HG02571 (cell line): ENCODE results near the gene FCRLB.
A peak's percentile ranks its signal among the peaks of the same experiment; 100 is the strongest.
"Not testable (repeated sequence)": the region's sequence is repeated elsewhere in the genome, so short reads cannot be mapped to it uniquely, and the experiment has no call there.

Experiments used
- ATAC-seq: cut with Tn5 transposase; IDR thresholded peaks from one replicate; pipeline ENCODE4 v1.9.1; 2021; ENCODE audit warnings: mild to moderate bottlenecking, moderate library complexity; ENCODE audit not compliant: unreplicated experiment

Gene FCRLB

DNA sequence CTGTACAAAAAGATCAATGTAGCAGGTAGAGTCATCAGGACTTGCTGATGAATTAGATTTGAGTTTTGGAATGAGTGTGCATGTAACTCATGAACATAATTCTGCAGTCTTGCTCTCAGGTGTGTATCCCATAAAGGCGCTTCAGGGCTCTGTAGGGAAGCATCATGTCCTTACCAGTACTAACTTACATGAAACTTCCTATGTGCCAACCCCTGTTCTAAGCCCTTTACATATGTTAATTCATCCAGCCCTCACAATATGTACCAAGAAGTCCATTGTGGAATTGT lies 2.1 kb upstream of the FCRLB start:
- ATAC-seq = no peak

DNA sequence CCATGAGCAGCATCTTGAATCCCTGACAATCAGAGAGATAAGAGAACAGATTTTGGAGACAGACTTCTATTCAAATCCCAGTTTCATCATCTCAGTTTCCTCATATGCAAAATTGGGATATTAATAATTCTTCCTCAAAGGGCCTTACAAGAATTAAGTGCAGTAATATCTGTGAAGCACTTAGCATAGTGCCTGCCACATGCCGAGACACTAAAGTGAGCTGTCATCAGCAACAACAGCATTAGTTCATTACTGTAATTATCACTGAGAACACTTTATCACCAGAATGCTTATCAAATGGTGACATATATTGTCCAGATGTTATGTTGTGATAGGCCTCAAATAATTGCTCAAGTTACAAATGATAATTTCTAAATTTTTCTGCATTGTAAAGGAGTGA lies 922 bp upstream of the FCRLB start:
- ATAC-seq = no peak

DNA sequence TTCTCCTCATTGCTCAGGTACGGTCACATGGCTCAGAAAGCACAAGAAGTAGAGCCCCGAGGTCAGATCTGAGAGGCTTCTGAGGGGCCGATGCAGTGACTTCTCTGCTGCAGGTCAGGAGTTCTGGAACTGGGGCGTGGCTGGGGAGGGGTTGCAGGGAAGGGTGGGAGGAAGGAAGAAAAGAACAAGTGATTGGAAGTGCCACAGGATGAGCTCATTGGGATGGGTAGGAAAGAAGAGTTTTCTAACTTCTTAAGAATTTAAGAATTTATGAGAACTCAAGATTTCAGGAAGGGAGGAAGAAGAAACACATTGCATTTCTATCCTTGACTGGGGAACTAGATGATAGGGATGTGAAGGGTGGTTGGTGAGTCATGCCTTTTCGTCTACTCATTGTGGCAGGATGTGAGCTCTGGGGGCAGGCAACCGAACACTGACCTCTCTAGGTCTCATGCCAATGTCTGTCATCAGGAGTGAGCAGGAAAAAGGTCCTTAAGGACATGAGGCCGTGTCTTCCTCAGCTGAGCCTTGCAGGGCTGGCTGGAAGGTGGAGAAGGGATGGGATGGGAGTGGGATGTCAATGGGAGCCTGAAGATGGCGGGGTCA lies 497 bp downstream of the FCRLB start:
- no peak for ATAC-seq

DNA sequence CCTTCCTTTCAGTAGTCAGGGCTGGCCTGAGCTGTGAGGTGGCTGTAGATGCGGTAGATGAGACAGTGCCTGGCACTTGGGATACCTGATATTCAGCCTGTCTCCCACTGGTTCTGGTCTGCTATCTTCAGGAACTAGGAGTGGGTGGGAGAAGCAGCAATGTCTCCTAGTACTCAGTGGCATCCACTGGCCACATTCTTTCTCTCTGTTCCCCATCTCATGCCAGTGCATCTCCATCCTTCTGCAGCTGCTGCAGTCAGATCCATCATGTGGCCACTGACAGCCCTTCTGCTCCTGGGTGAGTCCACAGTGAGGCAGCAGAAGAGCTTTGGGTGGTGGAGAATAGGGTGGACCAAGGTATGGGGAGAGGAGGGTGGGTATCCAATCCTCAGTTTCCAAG lies 1.1 kb downstream of the FCRLB start:
- no peak for ATAC-seq

DNA sequence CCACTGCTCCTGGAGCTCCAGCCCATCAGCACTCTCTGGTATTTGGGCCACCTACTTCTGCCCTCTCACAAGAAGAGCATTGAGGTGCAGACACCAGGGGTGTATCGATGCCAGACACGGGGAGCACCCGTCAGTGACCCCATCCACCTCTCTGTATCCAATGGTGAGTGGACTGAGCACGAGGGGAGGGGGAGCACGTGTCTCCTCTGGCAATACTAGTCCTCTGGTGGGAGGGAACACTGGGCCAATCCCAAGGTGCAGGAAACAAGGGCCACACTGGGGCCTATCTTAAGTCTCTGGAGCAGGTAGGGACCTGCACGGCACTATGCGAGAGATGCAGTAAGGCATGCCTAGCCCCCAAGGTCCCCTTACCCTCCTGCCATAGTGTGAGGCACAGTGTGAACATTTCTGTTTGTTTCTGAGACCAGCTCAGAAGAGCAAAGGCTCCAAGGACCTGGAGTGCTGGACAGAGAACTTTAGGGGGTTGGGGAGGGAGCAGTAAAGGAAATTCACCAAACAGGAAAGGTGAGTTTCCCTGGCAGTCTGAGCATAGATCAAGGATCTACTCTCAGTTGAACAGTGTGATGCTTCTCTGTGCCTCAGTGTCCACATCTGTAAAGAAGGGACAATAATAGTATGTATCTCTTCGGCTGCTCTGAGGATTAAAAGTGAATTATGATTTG lies 2.3 kb downstream of the FCRLB start:
- no peak for ATAC-seq

DNA sequence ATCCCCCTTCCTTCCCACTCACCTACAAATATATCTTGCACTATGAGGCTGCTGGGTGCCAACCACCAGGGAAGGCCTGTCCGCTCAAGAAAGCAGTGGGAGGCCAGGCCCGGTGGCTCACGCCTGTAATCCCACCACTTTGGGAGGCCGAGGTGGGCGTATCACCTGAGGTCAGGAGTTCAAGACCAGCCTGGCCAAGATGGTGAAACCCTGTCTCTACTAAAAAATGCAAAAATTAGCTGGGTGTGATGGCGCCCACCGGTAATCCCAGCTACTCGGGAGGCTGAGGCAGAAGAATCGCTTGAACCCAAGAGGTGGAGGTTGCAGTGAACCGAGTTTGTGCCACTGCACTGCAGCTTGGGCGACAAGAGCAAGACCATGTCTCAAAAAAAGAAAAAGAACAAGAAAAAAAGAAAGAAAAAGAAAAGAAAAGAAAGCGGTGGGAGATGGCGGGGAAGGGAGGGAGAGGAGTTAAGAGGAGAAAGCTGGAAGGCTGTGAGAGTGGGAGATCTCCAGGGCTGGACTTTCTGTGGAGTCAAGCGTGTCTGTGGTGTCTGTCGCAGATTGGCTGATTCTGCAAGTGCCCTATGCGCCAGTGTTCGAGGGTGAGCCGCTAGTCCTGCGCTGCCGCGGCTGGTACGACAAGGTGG lies 4.0 kb downstream of the FCRLB start:
- ATAC-seq = not testable (repeated sequence)

DNA sequence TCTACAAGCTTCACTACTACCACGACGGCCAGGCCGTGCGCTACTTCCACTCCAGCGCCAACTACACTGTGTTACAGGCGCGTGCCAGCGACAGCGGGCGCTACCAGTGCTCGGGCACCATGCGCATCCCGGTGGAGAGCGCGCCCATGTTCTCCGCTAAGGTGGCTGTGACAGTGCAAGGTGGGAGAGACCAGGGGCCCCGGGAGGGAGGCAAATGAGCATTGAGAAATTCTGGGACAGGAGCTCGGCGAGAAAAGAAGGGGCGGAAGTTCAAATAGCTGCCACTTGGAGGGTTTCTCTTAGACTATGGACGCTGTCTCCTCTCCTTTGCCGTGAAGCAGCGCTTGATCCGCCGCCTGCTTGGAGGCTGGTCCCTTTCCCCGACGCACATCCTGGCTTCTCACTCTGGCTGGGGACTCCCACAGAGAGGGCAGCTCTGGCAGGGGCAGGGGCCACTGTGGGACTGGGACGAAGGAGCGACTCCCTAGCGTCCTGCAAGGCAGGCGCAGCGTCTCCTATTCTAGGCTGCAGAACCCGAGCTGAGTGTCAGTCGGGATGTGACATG lies 4.6 kb downstream of the FCRLB start:
- ATAC-seq = peak; percentile 17

DNA sequence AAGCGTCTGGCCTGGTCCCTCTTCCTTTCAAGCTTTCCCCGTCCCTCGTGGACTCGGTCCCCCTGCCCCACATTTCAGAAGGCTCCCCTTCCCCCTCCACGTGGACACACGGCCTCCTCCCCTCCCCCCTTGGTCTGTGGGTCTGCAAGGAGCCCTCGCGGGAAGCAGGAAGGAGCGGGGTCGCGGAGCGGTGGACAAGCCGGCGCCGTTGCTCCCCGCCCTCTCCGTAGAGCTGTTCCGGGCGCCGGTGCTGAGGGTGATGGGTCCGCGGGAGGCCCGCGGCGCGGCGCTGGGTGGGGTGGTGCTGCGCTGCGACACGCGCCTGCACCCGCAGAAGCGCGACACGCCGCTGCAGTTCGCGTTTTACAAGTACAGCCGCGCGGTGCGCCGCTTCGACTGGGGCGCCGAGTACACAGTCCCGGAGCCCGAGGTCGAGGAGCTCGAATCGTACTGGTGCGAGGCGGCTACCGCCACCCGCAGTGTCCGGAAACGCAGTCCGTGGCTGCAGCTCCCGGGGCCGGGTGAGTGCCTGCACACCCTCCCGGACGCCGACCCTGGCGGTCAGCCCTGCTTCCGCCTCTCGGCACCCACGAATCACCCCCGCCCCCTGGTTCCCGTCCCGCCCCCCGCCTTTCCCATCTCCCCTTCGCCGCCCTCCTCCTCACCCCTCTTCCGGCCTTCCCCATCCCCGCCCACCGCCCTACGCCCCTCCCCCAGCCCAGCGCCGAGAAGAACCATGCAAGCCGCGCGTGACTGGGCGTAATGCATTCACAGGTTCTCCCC lies 5.3 kb downstream of the FCRLB start:
- ATAC-seq = peak; percentile 51

DNA sequence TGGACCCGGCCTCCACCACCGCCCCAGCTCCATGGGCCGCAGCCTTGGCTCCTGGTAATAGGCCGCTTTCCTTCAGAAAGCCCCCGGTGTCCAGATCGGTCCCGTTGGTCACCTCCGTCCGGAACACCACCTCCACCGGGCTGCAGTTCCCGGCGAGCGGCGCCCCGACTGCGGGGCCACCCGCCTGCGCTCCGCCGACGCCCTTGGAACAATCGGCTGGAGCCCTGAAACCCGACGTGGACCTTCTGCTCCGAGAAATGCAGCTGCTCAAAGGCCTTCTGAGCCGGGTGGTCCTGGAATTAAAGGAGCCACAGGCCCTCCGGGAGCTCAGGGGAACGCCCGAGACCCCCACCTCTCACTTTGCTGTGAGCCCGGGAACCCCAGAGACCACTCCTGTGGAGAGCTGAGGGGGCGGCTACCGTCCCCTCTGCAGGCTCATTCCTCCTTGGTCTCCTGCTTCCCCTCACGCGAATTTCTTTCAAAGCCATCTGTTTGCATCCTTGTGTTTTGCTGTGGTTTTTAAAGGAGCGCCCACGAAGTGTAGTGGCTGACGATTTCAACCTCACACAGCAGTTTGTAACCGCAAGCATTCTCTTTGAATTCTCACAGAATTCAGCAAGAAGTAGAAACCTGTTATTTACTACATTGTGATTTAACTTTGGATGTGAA lies 6.0 kb downstream of the FCRLB start:
- peak; percentile 11 for ATAC-seq

DNA sequence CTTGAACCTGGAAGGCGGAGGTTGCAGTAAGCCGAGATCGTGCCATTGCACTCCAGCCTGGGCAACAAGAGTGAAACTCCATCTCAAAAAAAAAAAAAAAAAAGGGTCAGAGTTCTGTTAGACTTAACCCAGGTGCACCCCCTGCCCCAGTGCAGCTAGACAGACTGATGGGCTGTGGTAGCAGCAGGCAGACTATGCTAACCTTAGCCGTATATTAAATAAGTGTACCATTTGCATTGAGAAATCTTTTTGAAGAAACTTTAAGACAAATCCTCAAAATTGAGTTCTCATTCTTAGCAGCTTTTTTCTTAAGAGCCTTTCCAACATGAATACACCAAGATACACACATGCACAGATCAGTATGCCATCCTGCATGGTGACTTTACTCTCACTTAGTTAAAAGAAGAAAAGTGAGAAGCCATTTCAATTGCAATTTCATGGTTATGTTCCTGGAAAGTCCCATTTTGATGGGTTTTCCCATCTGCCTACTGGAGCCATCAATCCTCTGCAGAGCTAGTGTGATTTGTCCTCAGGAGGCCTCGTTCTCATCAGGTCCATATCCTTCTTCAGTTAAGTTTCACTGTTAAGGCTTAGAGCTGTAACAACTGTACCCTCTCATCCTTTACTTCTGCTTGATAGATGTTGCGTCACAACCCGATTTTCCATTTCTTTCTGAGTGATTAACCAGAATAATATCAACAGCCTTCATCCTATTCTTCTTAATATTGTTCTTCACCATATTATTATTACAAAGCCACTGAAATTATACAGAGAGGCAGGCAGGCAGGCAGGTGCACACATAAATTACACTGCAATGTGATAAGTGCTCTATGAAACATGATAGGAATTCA lies 7.3 kb downstream of the FCRLB start:
- no peak for ATAC-seq

DNA sequence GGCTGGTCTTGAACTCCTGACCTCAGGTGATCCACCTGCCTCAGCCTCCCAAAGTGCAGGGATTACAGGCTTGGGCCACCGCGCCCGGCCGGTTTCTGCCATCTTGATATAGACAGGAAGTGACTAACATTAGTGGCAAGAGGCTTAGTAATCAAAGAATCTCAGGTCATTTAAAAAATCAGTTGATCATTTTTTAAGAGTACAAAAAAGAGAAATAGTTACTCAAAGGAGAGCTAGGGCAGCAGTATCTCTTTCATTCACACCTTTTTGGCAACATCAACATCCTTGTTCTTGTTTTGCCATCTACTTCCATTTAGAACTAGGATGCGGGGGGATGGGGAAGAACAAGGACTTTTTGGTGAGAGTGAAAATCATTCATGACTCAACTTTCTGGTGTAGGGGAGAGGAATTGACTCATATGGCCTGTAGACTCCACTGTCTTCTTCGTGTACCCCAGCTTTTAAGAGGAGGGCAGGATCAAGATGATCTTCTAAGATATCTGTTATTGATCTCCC lies 8.8 kb downstream of the FCRLB start:
- no peak for ATAC-seq

DNA sequence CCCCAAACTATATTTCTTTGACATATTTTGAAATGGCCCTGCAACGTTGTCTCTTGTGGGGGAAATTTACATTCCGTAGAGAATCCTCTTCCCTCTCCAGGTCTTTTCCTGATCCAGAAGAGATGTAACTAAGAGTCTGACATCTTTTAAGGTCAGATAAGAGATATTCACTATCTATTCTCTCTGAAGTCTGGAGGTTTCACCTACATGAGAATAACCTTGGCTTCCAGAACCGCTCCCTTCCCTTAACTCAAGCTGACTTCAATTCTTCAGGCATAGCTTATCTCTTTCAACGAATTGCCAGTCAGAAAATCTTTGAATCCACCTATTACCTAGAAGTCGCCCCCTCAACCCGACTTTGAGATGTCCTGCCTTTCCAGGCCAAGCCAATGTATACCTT lies 9.9 kb downstream of the FCRLB start:
- no peak for ATAC-seq

DNA sequence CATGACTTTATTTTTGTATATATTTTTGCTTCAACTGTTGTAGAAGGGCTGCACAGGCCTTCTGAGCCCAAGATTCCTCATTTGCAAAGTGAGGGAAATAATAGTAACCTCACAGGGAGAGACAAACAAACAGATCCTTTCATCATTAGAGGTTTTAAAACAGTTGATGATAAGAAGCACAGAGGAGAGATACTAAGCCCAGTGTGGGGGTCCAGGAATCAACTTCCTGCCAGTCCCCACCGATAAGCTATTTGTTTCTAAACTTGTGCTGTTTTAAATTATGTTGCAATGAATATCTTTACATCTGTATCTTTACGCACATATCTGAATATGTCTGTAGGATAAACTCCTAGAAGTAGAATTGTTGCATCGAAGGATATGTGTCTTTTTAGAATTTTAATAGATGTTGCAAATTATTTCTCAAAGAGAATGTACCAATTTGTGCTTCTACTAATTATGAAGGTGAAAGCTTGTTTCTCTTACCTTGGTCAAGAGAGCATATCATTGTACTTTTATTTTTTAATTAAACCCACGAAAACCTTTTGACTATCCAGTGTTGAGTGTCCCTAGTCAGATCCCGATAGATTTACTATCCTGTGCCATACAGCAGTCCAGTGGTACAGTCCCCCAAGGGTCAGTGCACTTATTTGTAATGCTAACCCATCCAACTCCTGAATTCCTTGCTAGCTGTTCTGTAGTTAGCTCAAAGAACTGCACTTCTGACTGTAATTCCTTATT lies 10.8 kb downstream of the FCRLB start:
- no peak for ATAC-seq

DNA sequence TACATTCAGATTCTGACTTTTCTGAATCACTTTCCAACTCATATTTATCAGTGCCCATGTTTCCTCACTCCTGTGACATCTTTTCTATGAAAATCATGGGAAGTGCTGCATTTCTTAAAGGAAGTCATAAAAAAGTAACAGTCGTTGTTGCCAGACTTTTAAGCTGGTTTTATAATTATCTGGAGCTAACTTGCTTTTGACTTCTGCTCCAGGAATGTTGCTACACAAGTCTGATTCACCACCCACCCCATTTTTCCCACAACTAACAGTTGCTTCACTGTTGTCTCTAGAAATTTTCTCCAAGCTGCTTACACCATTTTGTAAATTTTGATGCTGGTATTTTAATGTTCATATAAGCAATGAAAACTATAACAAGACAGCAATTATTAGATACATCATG lies 12.2 kb downstream of the FCRLB start:
- no peak for ATAC-seq

DNA sequence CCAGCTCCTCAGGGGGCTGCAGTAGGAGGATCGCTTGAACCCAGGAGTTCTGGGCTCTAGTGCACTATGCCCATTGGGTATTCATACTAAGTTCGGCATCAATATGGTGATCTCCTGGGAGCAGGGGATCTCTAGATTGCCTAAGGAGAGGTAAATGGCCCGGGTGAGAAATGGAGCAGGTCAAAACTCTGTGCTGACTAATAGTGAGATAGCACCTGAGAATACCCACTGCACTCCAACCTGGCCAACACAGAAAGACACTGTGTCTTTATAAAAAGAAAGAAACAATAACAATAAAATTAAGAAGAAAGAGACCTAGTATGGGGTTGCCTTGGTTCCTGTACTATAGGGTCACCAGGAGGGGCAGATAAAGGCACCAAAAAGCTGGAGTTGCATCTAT lies 14.5 kb downstream of the FCRLB start:
- ATAC-seq = no peak

DNA sequence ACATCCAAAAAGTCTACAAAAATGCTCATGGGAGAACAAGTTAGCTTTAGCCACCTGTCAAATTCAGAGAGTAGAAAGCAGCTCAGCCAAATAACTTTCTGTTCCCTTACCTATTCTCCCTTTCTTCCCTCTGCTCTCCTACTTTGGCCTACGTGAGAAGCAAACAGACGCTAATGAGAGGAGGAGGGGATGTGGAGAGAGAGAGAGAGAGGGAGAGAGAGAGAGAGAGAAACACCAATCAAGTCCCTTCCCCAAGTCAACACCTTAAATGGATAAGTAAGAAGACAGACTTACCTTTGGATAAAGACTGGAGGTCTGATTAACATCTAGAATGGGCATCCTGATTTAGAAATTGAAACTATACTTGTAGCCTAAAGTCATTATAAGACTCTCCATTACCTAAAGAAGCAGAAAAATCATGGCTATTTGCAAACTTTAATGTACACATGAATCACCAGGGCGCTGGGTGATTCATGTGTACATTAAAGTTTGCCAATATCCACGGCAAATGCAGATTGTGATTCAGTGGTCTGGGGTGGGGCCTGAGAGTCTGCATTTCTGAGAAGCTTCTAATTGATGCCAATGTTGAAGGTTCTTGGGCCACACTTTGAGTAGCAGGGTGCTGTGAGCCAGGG lies 15.1 kb downstream of the FCRLB start:
- no peak for ATAC-seq

DNA sequence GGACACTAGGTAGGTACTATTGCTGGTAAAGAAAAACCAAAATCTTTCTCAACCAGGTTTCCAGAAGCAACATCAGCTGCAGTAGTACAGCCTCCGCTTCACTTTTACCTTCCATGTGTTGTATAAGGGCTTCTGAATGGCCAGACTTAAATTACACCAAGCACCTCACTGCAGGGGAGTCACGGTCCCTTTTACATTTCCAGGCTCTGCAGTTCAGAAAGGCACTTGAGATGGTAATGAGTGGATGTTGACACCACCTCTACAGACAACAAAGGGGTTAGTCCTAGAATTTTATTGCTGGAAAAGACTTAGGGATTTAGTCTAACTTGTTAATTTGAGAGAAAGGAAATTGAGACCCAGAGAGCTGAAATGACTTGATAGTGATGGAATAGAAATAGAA lies 16.3 kb downstream of the FCRLB start:
- ATAC-seq = no peak

DNA sequence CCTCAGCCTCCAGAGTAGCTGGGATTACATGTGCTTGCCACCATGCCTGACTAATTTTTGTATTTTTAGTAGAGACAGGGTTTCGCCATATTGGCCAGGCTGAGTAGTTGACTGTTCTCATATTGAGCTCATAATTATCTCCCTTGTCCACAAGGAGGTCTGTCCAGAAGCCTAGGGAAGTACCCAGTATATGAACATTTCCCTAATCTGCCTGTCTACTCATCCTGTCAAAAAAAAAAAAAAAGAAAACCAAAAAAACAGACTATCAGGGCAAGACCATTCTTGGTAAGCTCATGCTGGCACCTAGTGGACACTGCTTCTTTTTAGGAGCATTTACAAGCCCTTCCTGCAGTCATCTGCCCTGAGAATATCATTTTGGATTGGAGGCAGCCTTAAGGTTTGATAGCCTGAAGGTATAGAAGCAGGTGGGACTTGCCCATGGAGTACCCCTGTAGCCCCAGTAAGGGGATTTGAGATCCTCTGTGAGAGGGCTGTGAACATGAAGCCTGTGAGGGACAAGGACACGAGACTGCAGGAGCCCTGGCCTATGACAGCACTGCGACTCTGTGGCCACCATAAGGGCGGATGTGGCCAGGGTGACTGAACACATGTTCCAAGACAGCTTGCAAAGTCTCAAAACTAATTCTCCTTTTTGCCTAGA lies 17.4 kb downstream of the FCRLB start:
- peak; percentile 64 for ATAC-seq
